Measurements from ENCODE around the gene SGCG.

GRCh38 chr13:23268441-23268840 lies 87.7 kb downstream of the SGCG start:
- TF ChIP-seq CTCF (IDR thresholded peaks at IDR 0.05; ENCODE audit: low read depth, low read length) (no peak), POLR2A (IDR thresholded peaks at IDR 0.05; ENCODE audit: extremely low read depth, insufficient read length) (no peak)
- TF ChIP-seq, protein P1, sequence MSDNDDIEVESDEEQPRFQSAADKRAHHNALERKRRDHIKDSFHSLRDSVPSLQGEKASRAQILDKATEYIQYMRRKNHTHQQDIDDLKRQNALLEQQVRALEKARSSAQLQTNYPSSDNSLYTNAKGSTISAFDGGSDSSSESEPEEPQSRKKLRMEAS (IDR thresholded peaks at IDR 0.05; ENCODE audit: low read depth, low read length) = no peak
